T-helper 17 cell (primary cell): ENCODE results near the gene HOXC9. TPM values are rescaled to one million over a fixed set of nuclear protein-coding genes. Genes with fewer than 3 reads are reported as not detected.

Experiments
- ATAC-seq: fragments of 150-1000 bp; cut with Tn5 transposase; 2 replicates; pipeline ENCODE4 v1.10.0; 2021; ENCODE audit warnings: mild to moderate bottlenecking, moderate library complexity
- DNase-seq, 3 donors: peaks; one replicate each; pipeline versions ENCODE4 v3.0.0 to v3.0.0-alpha.2; 2020 to 2021
- H3K9me3 ChIP-seq: one replicate; pipeline ENCODE4 v1.7.0; 2013; ENCODE audit warnings: low read length, mild to moderate bottlenecking; ENCODE audit not compliant: control insufficient read depth, poor library complexity, severe bottlenecking
- H3K27ac Mint-ChIP-seq: one replicate; pipeline ENCODE4 v1.8.0; 2022; ENCODE audit warnings: mild to moderate bottlenecking, moderate library complexity, mixed read lengths
- H3K27me3 Mint-ChIP-seq: one replicate; pipeline ENCODE4 v1.8.0; 2022; ENCODE audit warnings: mixed read lengths
- H3K36me3 Mint-ChIP-seq: one replicate; pipeline ENCODE4 v1.8.0; 2022; ENCODE audit warnings: low read depth, mixed read lengths
- H3K4me1 Mint-ChIP-seq: one replicate; pipeline ENCODE4 v1.8.0; 2022; ENCODE audit warnings: mild to moderate bottlenecking, mixed read lengths
- H3K4me3 Mint-ChIP-seq: one replicate; pipeline ENCODE4 v1.8.0; 2022; ENCODE audit warnings: mild to moderate bottlenecking, moderate library complexity, mixed read lengths
- total RNA-seq, 4 donors: library from RNA in 2 of 4; stranded (reverse) in 2 of 4; gene quantifications; one replicate each; pipeline ENCODE4 v1.2.3 and lab custom pipeline; 2022 to 2026

Gene HOXC9
- total RNA-seq, 2 donors from 2014 or later, result not detected

DNA sequence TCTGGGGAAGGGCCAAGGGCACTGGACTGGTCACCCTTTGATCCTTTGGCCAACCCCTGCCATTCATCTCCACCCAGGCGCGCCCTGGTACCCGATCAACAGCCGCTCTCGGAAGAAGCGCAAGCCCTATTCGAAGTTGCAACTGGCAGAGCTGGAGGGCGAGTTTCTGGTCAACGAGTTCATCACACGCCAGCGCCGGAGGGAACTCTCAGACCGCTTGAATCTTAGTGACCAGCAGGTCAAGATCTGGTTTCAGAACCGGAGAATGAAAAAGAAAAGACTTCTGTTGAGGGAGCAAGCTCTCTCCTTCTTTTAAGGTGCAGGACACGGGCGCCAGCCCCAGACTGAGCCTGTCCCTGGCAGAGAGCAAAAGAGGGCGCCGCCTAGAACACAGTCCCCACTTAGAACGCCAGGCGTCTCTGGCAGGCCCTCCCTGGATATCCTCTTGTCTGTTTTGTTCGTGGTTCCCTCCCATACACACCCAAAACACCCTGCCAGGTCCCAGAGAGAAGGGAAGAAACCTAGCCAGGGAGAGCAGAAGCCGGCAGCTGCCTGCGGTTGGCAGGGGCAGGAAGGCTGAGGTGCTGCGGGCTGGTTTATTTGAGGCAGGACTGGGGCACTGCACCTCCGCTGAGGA, 43.6 kb upstream of the HOXC9 start:
- peak overlapping the region; percentile 81 for H3K4me3 Mint-ChIP-seq
- peak overlapping the region; percentile 91 for H3K27ac Mint-ChIP-seq
- peak; percentile 23 for ATAC-seq

GRCh38 chr12:53956914-53957536, 42.9 kb upstream of the HOXC9 start:
- H3K27ac Mint-ChIP-seq, result peak overlapping the region; percentile 91
- H3K4me3 Mint-ChIP-seq, result no peak overlapping the region
- ATAC-seq (no peak), DNase-seq (no peak)
- peaks cover 14% of the 10 kb centered on the region for H3K36me3 Mint-ChIP-seq
- peaks cover 74% of the 10 kb centered on the region for H3K27me3 Mint-ChIP-seq
- H3K9me3 ChIP-seq, result peaks cover 4% of the 10 kb centered on the region
- H3K4me1 Mint-ChIP-seq, result peaks cover 22% of the 10 kb centered on the region

More for the DNA sequence above, 43.6 kb upstream of the HOXC9 start:
- Mint-ChIP-seq H3K36me3 (peaks cover 14% of the 10 kb centered on the region), H3K4me1 (peaks cover 27% of the 10 kb centered on the region), H3K27me3 (peaks cover 80% of the 10 kb centered on the region)
- peaks cover 4% of the 10 kb centered on the region for H3K9me3 ChIP-seq
- DNase-seq, result no peak

GRCh38 chr12:53958128-53958527, 41.8 kb upstream of the HOXC9 start:
- peaks cover 4% of the 10 kb centered on the region for H3K9me3 ChIP-seq
- ATAC-seq (no peak), DNase-seq (no peak)
- H3K27me3 Mint-ChIP-seq, result peaks cover 75% of the 10 kb centered on the region
- H3K4me1 Mint-ChIP-seq, result peaks cover 19% of the 10 kb centered on the region
- no peak overlapping the region for H3K4me3 Mint-ChIP-seq
- peaks cover 14% of the 10 kb centered on the region for H3K36me3 Mint-ChIP-seq
- no peak overlapping the region for H3K27ac Mint-ChIP-seq

DNA sequence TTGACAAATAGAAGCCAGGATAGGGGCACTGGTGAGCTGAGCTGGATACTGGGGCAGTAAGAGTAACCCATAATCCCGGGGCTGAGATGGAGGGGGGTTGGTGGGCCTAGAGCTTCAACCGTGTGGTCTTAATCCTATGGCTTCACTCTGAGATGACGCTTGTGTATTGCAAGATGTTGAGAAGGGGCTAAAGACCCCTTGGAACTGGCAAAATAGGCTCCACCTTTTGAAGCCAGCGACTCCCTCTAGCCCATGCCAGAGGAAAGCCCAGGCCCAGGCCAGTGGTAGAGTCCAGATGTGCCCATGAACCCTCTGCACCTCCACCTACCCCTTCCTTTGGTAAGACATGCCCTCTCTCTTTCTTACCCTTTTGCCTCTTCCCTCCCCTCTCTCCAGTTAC, 40.6 kb upstream of the HOXC9 start:
- peaks cover 4% of the 10 kb centered on the region for H3K9me3 ChIP-seq
- peaks cover 21% of the 10 kb centered on the region for H3K4me1 Mint-ChIP-seq
- ATAC-seq, result no peak
- DNase-seq, result no peak
- H3K27me3 Mint-ChIP-seq, result peaks cover 75% of the 10 kb centered on the region
- peaks cover 19% of the 10 kb centered on the region for H3K36me3 Mint-ChIP-seq
- H3K4me3 Mint-ChIP-seq, result no peak overlapping the region
- H3K27ac Mint-ChIP-seq, result no peak overlapping the region

DNA sequence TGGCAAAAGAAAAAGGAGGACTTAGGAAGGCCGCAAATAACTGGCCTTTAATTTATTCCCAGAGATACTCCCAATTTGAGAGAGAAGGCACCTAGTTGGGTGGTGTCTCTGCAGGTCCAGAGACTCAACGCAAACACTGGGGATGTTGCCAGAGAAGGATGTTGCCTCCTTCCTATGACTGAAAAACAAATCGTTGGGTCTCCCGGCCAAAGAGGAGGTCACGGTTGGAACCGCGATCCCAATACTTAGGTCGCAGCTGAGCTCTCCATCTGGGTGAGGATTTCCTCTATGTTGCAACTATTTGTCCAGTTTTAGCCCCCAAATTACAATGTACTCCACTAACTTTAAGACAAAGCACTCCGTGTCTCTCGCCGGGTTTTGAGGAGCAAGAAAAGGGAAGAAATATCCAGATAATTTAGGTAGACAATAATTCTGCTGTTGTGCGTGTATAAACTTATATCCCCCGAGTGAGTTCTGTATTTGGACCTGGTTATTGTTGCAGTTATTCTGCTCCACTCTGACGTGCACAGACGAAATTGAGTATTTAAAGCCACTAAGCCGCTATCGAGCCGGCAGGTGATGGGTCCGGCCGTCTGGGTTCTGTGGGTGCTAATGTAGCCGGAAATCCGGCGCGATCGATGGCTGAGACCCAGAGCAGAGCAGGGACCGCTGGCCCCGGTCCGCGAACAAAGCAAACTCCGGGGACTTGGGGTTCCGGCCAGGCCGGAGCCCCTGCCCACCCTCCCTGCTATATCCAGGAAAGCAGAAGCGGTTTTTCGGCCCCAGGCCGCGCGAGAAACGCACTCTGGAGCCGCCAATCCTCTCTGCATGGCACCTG, 39.6 kb upstream of the HOXC9 start:
- Mint-ChIP-seq H3K36me3 (peaks cover 20% of the 10 kb centered on the region), H3K4me3 (peak overlapping the region; percentile 66), H3K4me1 (peaks cover 28% of the 10 kb centered on the region), H3K27ac (peak overlapping the region; percentile 24), H3K27me3 (peaks cover 85% of the 10 kb centered on the region)
- DNase-seq, result no peak
- no peak for ATAC-seq
- H3K9me3 ChIP-seq, result peaks cover 4% of the 10 kb centered on the region

DNA sequence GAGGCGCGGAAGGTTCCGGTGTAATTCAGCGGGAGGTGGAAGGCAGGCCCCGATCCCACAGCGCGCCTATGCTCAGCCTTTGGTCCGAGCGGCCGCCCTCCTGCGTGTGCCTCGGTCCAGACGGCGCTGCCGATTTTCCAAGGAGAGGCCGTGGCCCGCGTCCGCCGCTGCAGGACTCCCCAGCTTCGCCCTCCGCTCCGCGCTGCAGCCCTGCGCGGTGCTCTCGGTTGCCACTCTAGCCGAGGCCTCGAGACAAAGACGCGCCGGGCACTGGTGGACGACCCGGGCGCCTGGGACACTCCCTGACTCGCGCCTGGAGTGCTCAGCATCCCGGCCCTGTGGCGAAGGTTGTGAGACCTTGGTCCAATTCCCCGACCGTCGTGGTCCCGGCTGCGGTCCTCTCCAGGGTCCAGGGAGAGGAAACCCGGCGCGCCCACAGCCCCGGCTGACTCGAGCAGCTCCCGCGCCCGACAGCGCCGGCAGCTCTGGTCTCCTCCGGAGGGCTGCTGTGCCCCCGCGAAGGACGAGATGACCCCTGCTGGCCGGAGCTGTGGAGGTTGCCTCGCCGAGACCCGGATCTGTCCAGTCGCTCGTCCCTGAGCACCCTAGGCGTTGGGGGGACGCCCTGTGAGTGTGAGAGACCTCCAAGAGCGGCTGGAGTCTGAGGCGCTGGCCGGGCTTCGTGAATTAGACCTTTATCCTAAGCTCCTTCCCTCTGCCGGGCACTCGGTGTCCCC, 38.8 kb upstream of the HOXC9 start:
- peak overlapping the region; percentile 24 for H3K27ac Mint-ChIP-seq
- ATAC-seq, result no peak
- H3K36me3 Mint-ChIP-seq, result peaks cover 20% of the 10 kb centered on the region
- peaks cover 28% of the 10 kb centered on the region for H3K4me1 Mint-ChIP-seq
- no peak for DNase-seq
- H3K27me3 Mint-ChIP-seq, result peaks cover 85% of the 10 kb centered on the region
- no peak overlapping the region for H3K4me3 Mint-ChIP-seq
- H3K9me3 ChIP-seq, result peaks cover 4% of the 10 kb centered on the region

GRCh38 chr12:53963005-53963404, 37.0 kb upstream of the HOXC9 start:
- Mint-ChIP-seq H3K4me3 (no peak overlapping the region), H3K36me3 (peaks cover 21% of the 10 kb centered on the region), H3K27me3 (peaks cover 85% of the 10 kb centered on the region), H3K4me1 (peaks cover 28% of the 10 kb centered on the region), H3K27ac (no peak overlapping the region)
- peaks cover 4% of the 10 kb centered on the region for H3K9me3 ChIP-seq
- DNase-seq (no peak), ATAC-seq (no peak)

- peak overlapping the region; percentile 2 for H3K27ac Mint-ChIP-seq
- DNase-seq, result no peak
- H3K4me3 Mint-ChIP-seq, result peak overlapping the region; percentile 28
- ATAC-seq, result no peak
- H3K27me3 Mint-ChIP-seq, result peaks cover 85% of the 10 kb centered on the region
- peaks cover 15% of the 10 kb centered on the region for H3K36me3 Mint-ChIP-seq
- H3K4me1 Mint-ChIP-seq, result peaks cover 27% of the 10 kb centered on the region
- H3K9me3 ChIP-seq, result peaks cover 4% of the 10 kb centered on the region
These were observed 36.3 kb upstream of the HOXC9 start for GRCh38 chr12:53963434-53964314.

DNA sequence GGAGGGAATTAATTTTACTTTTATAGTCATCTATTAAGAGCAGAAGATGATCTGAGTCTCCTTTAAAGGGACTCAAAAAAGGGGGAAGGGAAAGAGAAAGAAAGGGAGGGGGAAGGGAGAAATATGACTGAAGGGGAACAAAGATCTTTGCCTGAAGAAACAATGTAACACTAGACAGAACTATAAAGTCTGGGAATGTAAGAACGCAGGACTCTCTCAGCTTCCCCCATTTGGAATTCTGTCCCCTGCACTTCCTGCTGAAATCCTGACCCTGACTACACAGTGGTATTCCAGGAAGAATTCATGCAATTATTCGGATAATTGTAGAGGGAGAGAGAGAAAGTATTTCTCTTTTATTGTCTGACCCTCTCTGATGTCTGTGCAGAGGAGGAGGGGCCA, 35.6 kb upstream of the HOXC9 start:
- ATAC-seq (no peak), DNase-seq (no peak)
- Mint-ChIP-seq H3K27ac (peak overlapping the region; percentile 2), H3K4me3 (peak overlapping the region; percentile 28), H3K4me1 (peaks cover 27% of the 10 kb centered on the region), H3K27me3 (peaks cover 85% of the 10 kb centered on the region), H3K36me3 (peaks cover 15% of the 10 kb centered on the region)
- peaks cover under 1% of the 10 kb centered on the region for H3K9me3 ChIP-seq

- DNase-seq (no peak), ATAC-seq (no peak)
- H3K36me3 Mint-ChIP-seq, result peaks cover 15% of the 10 kb centered on the region
- H3K9me3 ChIP-seq, result no peaks in the 10 kb centered on the region
- peak overlapping the region; percentile 74 for H3K4me3 Mint-ChIP-seq
- peak overlapping the region; percentile 19 for H3K27ac Mint-ChIP-seq
- peaks cover 84% of the 10 kb centered on the region for H3K27me3 Mint-ChIP-seq
- peaks cover 24% of the 10 kb centered on the region for H3K4me1 Mint-ChIP-seq
These were observed 34.5 kb upstream of the HOXC9 start for GRCh38 chr12:53965281-53966084.

DNA sequence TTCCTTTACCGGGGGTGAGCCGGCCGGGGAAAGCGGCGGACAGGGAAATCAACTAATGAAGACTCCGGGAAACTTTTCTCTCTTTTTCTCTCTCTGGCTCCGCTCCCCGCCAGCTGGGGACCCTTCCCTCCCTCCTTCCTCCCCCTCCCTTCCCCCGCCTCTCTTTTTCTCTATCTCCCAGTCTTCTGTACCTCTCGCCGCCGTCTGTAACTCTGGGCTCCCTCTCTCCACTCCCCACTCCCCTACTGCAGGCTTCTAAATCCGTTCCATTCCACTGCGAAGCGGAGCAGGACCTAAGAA, 33.9 kb upstream of the HOXC9 start:
- no peak for ATAC-seq
- no peak for DNase-seq
- H3K27ac Mint-ChIP-seq, result peak overlapping the region; percentile 19
- peaks cover 23% of the 10 kb centered on the region for H3K4me1 Mint-ChIP-seq
- H3K4me3 Mint-ChIP-seq, result peak overlapping the region; percentile 74
- H3K27me3 Mint-ChIP-seq, result peaks cover 86% of the 10 kb centered on the region
- H3K36me3 Mint-ChIP-seq, result peaks cover 15% of the 10 kb centered on the region
- no peaks in the 10 kb centered on the region for H3K9me3 ChIP-seq
